H4 (cell line): ENCODE results near the gene TXNRD2. TPM values are rescaled to one million over a fixed set of nuclear protein-coding genes. Genes with fewer than 3 reads are reported as not detected.

Source experiments
- DNase-seq: peaks from one replicate; pipeline ENCODE4 v3.0.0-alpha.2; 2015; ENCODE audit warnings: low spot score
- total RNA-seq: library from RNA; depleted of rRNA; stranded (reverse); fragments of >200 nt; shearing (Covaris generic); gene quantifications from 2 replicates; pipeline ENCODE4 v1.2.3, GENCODE V29; 2014

TXNRD2 gene
- total RNA-seq, 1 experiment from 2014 or later: 7.5 TPM

GRCh38 chr22:19966908-19967750 is 25.5 kb upstream of the TXNRD2 start:
- no peak for DNase-seq

- DNase-seq: no peak
These were observed 24.4 kb upstream of the TXNRD2 start for GRCh38 chr22:19965771-19966709.

- DNase-seq: no peak
These were observed 23.2 kb upstream of the TXNRD2 start for GRCh38 chr22:19964701-19965386.

GRCh38 chr22:19963863-19964642 is 22.4 kb upstream of the TXNRD2 start:
- no peak for DNase-seq

- DNase-seq: peak; percentile 28
These were observed 21.5 kb upstream of the TXNRD2 start for GRCh38 chr22:19962909-19963806.

DNA sequence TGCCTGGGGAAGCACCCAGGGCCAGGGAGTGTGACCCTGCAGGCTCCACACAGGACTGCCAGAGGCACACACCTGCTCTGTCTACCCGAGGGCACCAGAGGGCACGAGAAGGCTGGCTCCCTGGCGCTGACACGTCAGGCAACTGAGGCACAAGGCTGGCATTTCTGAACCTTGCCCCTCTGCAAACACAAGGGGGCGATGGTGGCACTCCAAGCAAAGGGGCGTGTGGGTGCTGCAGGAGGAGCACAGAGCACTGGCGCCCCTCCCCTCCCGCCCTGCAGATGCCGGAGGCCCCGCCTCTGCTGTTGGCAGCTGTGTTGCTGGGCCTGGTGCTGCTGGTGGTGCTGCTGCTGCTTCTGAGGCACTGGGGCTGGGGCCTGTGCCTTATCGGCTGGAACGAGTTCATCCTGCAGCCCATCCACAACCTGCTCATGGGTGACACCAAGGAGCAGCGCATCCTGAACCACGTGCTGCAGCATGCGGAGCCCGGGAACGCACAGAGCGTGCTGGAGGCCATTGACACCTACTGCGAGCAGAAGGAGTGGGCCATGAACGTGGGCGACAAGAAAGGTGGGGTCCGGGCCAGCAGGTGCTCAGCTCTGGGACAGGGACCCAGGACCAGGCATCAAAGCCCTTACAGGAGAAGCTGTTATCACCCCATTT is 20.8 kb upstream of the TXNRD2 start:
- peak; percentile 41 for DNase-seq

DNA sequence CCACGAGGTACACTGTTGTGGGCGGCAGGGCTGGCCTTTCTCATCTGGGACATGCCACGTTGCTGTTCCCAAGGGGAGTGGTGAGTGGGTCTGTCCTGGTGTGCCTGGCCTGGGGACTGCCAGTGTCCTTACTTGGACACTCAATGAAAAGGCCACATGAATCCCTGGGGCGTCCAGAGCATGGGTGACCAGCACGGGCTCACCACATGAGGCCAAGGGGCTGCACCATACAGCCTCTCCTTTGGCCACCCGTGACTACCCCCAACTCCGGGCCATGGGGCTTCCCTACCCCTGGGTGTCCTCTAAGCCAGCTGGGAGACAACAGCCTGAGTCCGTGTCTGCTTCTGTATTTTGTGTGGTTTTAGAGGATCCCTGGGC is 20.2 kb upstream of the TXNRD2 start:
- no peak for DNase-seq

DNA sequence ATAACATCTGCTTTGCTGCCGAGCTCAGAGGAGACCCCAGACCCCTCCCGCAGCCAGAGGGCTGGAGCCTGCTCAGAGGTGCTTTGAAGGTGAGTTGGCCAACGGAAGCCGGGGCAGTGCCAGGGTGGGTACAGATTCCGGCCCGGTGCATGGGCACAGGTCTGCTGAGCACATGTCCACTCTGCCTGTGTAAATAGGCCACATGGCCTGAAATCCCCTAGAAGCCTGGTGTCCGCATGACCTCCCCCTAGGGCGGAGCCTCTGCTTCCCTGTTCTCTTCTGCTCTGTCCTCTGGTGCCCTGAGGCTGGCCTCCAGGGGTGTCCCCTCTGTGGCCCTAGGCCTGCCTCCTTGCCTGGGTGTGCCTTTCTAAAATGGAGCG is 19.6 kb upstream of the TXNRD2 start:
- no peak for DNase-seq

- DNase-seq: no peak
These were observed 19.0 kb upstream of the TXNRD2 start for GRCh38 chr22:19960491-19961200.

DNA sequence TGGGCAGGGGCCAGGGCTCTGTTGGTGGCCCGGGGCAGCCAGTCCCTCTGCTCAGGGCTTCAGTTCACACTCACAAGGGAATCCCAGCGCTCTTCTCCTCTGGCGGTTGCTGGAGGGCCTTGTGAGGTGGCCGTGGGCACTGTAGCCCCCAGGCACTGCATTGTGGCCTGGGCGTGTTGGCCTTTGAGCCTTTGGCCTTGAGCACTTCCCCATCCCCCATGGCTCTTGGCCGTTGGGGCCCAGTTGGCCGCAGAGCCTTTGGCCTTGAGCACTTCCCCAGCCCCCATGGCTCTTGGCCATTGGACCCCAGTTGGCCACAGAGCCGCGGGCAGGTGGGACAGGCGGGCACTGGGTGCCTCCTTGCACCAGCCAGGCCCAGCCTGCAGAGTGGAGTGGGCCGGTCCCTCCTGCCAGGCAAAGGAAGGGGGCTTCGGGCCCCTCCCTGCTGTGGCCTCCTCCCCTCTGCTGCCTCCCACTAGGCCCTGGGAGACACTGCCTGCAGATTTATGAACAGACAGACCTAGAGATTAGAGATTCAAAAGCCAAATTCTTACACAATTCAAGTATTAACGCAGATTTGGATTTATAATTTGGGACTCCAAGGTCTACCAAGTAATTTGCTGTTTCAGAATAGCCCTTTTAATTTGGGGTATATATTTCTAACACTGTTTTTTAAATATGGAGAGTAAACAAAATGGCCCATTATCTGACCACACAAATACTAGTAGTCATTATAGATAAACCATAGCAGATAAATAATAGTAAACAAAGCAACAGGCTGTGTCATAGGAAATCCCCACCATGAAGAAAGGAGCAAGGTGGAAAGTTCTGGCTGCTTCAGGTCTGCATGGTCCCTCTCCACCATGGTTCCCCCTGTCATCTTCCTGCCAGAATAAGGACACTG is 18.2 kb upstream of the TXNRD2 start:
- no peak for DNase-seq

GRCh38 chr22:19959043-19959586 is 17.5 kb upstream of the TXNRD2 start:
- no peak for DNase-seq

DNA sequence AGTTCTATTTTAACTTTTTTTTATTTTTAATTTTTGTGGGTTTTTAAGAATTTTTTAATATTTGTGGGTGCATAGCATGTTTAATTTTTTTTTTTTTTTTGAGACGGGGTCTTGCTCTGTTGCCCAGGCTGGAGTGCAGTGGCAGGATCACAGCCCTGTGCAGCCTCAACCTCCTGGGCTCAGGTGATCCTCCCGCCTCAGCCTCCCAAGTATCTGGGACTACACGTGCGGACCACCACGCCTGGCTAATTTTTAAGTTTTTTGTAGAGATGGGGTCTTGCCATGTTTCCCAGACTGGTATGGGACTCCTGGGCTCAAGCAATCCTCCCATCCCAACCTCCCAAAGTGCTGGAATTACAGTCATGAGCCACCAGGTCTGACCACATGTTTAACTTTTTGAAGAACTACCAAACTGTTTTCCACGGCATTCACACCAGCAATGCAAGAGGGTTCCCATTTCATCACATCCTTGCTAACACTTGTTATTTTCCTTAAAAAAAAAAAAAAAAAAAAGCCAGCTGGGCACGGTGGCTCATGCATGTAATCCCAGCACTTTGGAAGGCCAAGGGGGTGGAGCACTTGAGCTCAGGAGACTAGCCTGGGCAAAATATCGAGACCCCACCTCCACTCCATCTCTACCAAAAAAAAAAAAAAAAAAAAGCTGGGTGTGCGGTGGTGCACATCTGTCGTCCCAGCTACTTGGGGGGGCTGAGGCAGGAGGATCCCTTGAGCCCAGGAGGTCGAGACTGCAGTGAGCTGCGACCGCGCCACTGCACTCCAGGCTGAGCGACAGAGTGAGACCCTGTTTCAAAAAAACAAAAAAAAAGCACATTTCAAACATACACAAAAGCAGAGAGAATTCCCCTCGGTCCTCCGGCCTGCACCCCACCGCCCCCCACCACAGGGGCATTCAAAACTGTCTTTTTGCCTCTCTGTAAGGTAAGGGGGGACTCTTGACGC is 16.7 kb upstream of the TXNRD2 start:
- no peak for DNase-seq

DNA sequence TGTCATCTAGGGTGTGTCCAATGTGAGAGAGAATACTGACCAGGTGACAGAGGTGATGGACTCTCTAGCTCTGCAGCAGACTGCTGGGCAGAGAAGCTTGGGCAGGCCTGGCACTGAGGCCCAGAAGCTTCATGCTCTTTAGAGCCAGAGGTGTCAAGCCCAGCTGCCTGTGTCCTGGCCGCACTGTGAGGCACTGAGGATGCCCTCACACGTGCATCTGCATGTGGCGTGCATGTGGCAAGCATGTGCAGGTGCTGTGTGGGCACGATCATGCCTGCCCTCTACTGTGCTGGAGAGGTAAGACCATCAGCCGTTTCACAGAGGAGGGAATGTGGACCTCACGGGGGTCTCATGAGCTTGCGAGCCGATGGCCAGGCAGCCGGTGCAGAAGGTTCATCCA is 15.8 kb upstream of the TXNRD2 start:
- no peak for DNase-seq

GRCh38 chr22:19955241-19956128 is 13.9 kb upstream of the TXNRD2 start:
- DNase-seq: no peak

DNA sequence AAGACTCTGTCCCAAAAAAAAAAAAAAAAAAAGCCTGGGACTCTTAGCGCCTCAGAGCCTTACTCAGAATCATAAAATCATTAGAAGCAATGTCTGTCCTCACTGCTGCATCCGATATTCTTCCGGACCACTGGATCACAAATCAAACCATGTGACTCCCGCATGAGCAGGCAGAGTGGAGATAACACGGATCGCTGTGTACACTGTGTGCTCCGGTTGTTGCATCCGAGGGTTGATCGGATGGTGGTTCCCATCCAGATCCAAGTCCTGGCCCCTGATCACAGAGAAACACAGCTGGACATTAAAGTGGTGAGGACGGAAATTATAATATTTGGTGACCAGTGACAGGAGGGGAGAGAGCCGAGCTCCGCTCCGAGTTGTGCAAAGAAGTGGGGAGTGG is 9.7 kb upstream of the TXNRD2 start:
- no peak for DNase-seq
